ENCODE data around the gene IRF2BP1. TPM values are rescaled to one million over a fixed set of nuclear protein-coding genes. Genes with fewer than 3 reads are reported as not detected.

Gene IRF2BP1
- total RNA-seq, 1 donor from 2014 or later: 11.8 TPM

GRCh38 chr19:45906221-45906620, 20.3 kb upstream of the IRF2BP1 start:
- Histone ChIP-seq H3K36me3 (ENCODE audit: control insufficient read depth, insufficient read depth, low read length) (no peaks in the 10 kb centered on the region), H3K27me3 (ENCODE audit: control insufficient read depth, insufficient read depth, low read length) (no peaks in the 10 kb centered on the region), H3K4me3 (ENCODE audit: low read depth, low read length) (no peak overlapping the region)
- TF ChIP-seq, protein P1, sequence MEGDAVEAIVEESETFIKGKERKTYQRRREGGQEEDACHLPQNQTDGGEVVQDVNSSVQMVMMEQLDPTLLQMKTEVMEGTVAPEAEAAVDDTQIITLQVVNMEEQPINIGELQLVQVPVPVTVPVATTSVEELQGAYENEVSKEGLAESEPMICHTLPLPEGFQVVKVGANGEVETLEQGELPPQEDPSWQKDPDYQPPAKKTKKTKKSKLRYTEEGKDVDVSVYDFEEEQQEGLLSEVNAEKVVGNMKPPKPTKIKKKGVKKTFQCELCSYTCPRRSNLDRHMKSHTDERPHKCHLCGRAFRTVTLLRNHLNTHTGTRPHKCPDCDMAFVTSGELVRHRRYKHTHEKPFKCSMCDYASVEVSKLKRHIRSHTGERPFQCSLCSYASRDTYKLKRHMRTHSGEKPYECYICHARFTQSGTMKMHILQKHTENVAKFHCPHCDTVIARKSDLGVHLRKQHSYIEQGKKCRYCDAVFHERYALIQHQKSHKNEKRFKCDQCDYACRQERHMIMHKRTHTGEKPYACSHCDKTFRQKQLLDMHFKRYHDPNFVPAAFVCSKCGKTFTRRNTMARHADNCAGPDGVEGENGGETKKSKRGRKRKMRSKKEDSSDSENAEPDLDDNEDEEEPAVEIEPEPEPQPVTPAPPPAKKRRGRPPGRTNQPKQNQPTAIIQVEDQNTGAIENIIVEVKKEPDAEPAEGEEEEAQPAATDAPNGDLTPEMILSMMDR (IDR thresholded peaks at IDR 0.05; ENCODE audit: insufficient read depth, low read length, severe bottlenecking): no peak
- FAIRE-seq (no peak), DNase-seq (ENCODE audit: low read depth) (peak; percentile 78)

GRCh38 chr19:45905011-45905410, 19.1 kb upstream of the IRF2BP1 start:
- no peaks in the 10 kb centered on the region for H3K36me3 ChIP-seq (ENCODE audit: control insufficient read depth, insufficient read depth, low read length)
- no peak for DNase-seq (ENCODE audit: low read depth)
- H3K4me3 ChIP-seq (ENCODE audit: low read depth, low read length): no peak overlapping the region
- no peak for FAIRE-seq
- TF ChIP-seq, protein P1 (IDR thresholded peaks at IDR 0.05; ENCODE audit: insufficient read depth, low read length, severe bottlenecking): no peak
- H3K27me3 ChIP-seq (ENCODE audit: control insufficient read depth, insufficient read depth, low read length): no peaks in the 10 kb centered on the region

- H3K36me3 ChIP-seq (ENCODE audit: control insufficient read depth, insufficient read depth, low read length): no peaks in the 10 kb centered on the region
- no peaks in the 10 kb centered on the region for H3K27me3 ChIP-seq (ENCODE audit: control insufficient read depth, insufficient read depth, low read length)
- TF ChIP-seq, protein P1 (IDR thresholded peaks at IDR 0.05; ENCODE audit: insufficient read depth, low read length, severe bottlenecking): no peak
- DNase-seq (ENCODE audit: low read depth): peak; percentile 93
- peak overlapping the region; percentile 74 for H3K4me3 ChIP-seq (ENCODE audit: low read depth, low read length)
- FAIRE-seq: no peak
Observed at GRCh38 chr19:45902651-45903625, 17.0 kb upstream of the IRF2BP1 start.

DNA sequence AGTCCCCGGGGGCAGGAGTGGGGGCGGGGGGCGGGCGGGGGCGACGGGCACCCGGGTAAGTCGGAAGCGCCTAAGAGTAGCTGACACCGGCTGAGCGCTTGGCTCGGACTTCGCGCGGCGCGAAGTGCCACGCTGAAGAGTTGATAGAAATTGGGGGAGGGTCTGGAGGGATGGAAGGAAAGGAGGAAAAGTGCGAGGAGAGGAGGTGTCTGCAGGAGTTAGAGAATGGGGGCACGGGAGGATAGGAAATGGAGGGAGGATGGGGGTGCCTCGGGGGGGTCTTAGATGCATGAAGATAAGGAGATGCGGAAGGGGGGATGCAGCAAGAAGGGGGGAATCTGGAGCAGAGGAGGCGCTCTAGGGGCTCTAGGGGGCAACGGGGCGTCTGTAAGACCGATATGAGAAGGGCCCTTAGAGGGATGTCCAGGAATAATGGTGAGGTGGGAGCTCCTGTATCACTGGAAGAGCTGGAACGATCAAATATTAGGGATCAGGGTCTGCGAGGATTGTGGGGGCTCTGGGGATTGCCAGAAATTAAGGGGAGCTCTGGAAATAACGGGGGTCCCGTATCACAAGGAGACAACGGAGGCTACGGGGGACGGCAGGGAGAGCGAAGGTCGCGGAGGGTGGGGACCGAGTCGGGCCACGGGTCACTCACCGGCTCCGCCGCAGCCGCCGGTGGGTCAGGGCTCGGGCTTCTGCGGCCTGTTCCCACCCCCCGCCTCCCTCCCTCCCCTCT, 16.1 kb upstream of the IRF2BP1 start, which contains the start of gene MYPOP:
Gene MYPOP (minus strand): TSS at position 702 of the 739 bp plus-strand sequence. CDS start 840 bp downstream, outside the sequence.
- no peaks in the 10 kb centered on the region for H3K36me3 ChIP-seq (ENCODE audit: control insufficient read depth, insufficient read depth, low read length)
- no peaks in the 10 kb centered on the region for H3K27me3 ChIP-seq (ENCODE audit: control insufficient read depth, insufficient read depth, low read length)
- no peak for FAIRE-seq
- TF ChIP-seq, protein P1 (IDR thresholded peaks at IDR 0.05; ENCODE audit: insufficient read depth, low read length, severe bottlenecking): no peak
- no peak for DNase-seq (ENCODE audit: low read depth)
- peak within 1 kb of the TSS; percentile 74 for H3K4me3 ChIP-seq (ENCODE audit: low read depth, low read length)

DNA sequence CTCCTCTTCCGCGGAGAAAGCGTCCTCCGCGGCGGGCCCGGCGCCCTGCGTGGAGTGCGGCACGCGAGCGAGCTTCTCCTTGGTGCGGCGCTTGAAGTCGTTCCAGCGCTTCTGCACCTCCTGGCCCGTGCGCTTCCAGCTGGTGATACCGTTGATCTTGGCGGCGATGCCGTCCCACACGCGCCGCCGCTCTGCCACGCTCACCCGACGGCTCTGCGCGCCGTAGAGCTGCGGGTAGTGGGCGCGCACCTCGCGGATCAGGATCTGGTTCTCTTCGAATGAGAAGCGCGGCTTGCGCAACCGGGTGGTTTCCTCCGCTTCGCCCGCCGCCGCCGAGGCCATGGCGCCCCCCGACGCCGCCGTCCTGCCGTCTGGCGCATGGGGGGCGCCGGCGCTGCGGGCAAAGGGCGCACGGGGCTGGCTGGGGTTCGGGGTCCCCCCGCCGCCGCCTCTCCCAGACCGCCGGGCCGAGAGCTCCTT, 15.5 kb upstream of the IRF2BP1 start:
- FAIRE-seq: no peak
- TF ChIP-seq, protein P1 (IDR thresholded peaks at IDR 0.05; ENCODE audit: insufficient read depth, low read length, severe bottlenecking): no peak
- Histone ChIP-seq H3K4me3 (ENCODE audit: low read depth, low read length) (peak overlapping the region; percentile 74), H3K27me3 (ENCODE audit: control insufficient read depth, insufficient read depth, low read length) (no peaks in the 10 kb centered on the region), H3K36me3 (ENCODE audit: control insufficient read depth, insufficient read depth, low read length) (no peaks in the 10 kb centered on the region)
- no peak for DNase-seq (ENCODE audit: low read depth)
